GM21423 (cell line): ENCODE data around the gene ASIC4.

Experiments
- ATAC-seq: cut with Tn5 transposase; IDR thresholded peaks from one replicate; pipeline ENCODE4 v1.9.1; 2021; ENCODE audit warnings: mild to moderate bottlenecking, moderate library complexity; ENCODE audit not compliant: unreplicated experiment

Gene ASIC4

DNA sequence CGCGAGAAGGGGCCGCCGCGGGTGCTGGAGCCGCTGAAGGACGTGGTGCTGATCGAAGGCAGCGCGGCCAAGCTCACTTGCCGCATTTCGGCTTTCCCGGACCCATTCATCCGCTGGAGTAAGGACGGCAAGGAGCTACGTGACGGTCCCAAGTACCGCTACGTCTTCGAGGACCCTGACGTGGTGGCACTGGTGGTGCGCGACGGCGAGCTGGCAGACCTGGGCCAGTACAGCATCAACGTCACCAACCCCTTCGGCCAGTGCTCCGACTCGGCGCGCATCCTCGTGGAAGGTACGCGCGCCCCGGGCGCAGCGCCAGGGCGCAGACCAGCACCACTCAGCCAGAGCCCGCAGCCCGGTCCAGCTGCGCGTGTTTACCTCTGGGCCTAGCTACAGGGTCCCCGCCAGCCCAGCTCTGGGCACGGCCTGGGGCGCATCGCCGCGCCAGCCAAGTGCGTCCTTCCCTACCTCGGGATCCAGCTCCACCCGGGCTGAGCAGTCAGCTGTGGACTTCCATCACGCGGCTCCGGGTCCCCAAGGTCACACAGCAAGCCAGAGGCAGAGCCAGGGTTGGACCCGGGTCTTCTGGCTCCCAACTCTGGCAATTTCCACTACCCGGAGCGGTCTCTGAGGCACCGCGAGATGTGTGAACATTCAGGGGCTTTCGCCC lies 17.3 kb upstream of the ASIC4 start:
- no peak for ATAC-seq

DNA sequence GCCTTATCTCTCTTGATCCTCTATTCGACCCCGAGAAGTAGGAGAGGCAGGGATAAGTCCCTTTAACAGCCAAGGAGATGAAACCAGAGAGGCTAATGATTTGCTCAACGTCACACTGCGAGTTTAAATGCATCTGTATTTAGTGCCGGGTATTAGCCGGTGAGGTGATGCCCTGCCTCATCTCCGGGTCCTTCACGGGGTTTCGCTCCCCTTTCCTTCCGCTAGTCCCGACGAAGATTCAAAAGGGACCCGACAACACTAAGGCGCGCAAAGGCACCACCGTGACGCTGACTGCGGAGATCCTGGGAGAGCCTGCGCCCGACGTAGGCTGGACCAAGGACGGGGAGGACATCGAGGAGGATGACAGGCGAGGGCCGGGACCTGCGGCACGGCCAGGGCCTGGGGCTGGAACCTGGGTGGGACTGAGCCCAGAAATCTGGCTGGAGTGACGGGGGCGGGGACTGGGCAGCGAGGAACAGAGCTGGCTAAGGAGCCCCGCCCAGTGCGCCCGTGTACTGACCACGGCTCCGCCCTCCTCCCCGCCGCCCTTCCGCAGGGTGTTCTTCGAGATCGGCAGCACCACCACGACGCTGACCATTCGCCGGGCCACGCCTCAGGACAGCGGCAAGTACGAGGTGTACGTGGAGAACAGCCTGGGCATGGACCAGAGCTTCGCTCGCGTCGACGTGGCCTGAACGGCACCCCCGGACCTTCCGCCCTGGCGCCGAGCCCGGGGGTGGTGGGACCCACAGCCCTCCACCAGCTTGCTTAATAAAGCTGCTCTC lies 16.6 kb upstream of the ASIC4 start:
- ATAC-seq, result no peak

DNA sequence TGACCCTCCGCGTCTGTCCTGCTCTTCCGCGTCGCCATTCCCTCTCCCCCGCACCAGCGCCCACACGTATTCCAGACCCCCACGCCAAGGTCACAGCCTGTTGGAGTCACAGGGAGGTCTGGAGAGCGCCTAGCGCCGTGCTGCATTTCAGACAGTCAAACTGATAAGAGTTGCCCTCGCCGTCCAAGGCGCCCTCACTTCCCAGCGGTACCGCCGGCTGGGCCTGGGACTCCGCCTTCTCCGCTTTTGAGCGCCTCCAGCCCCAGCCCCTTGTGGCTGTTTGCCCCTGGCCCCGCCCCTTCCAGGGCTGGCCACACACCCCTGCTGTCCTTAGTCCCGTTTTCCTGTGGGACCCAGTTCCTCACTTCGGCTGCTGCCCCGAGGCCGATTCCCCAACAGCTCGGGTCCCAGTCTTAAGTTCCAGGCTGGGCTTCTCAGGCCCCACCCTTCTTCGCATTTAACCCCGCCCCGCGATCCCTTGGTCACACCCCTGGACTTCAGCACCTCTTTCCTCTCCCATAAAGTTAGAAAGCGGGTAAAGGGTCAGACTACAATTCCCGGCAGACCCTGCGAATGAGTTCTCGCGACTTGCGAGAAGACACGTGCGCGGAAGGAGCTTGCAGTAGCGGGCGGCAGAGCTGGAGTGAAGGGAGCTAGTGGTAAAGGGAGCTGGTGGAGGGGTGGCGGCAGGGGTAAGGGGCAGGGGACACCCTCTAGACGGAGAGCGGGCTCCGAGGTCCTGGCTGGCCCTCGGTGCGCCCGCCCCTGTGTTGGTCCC lies 15.8 kb upstream of the ASIC4 start, which contains the start of gene GMPPA:
Gene GMPPA (plus strand): TSS at position 612 of the 778 bp plus-strand sequence. CDS start 1,085 bp downstream, outside the sequence.
- peak; percentile 95 for ATAC-seq

DNA sequence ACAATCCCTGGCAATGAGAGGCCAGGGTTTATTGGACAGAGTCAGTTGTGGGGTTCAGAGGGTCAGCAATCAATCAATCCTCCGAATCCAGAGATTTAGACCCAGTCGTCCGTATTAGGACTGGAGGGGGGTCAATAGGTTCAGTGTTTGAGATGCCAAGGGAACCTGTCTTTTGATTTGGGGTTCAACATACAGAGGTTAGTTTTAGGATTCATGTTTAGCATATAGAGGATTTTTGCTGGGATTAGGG lies 15.3 kb upstream of the ASIC4 start:
- no peak for ATAC-seq

DNA sequence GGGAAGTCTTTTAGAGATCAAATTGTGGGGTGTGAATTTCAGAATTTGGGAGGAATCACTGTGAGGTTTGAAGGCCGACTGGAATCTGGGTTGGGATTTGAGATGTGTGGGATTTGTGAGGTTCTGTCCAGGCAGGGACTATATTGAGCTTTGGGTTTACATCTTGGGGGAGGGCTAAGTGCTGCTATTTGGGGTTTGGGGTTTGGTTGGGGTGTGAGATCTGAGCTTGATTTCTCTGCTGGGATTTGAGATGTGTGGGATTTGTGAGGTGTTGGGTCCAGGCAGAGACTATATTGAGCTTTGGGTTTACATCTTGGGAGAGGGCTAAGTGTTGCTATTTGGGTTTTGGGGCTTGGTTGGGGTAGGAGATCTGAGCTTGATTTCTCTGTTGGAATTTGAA lies 14.7 kb upstream of the ASIC4 start:
- ATAC-seq, result no peak

DNA sequence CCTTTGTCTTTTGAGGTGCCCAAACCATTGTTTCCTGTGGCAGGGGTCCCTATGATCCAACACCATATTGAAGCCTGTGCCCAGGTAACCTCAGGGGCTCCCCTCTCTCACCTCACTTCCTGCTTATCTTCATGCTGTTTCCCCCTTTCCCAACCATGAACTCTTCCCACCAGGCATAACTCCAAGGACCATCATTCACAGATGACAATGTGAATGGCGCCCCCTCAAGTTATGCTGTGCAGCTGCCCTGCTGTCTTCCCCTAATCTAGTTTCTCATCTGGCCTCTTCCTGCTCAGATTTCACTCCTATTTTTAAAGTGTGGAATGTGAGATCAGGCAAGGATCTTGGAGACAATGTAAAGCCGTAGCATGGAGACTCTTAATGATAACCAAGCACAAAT lies 14.1 kb upstream of the ASIC4 start:
- no peak for ATAC-seq

DNA sequence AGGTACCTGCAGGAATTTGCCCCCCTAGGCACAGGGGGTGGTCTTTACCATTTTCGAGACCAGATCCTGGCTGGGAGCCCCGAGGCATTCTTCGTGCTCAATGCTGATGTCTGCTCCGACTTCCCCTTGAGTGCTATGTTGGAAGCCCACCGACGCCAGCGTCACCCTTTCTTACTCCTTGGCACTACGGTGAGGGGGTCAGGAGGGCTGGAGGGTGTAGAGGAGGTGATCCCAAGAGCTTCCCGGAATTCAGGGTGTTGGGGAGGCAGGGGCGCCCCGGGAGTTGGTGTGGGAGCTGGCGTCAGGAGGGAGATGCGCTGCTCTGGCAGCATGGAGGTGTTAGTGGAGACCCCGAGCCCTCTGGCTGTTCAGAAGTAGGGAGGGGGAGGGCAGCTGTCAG lies 12.4 kb upstream of the ASIC4 start:
- ATAC-seq, result no peak

DNA sequence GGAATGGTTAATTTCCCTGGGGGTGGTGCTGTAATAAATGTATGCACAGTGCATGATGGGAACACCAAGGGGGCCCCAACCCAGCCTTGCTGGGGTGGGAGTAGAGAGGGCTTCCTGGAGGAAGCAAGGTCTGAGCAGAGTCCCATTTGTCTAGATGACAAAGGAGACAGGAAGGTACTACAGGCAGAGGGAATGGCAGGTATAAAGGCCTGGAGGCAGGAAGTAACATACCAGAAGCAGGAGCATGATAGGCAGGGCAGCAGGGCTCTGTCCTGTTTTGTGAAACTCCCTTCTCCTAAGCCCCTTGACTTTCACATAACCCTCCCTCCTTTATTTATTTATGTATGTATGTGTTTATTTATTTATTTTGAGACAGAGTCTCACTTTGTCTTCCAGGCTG lies 11.7 kb upstream of the ASIC4 start:
- ATAC-seq, result no peak

DNA sequence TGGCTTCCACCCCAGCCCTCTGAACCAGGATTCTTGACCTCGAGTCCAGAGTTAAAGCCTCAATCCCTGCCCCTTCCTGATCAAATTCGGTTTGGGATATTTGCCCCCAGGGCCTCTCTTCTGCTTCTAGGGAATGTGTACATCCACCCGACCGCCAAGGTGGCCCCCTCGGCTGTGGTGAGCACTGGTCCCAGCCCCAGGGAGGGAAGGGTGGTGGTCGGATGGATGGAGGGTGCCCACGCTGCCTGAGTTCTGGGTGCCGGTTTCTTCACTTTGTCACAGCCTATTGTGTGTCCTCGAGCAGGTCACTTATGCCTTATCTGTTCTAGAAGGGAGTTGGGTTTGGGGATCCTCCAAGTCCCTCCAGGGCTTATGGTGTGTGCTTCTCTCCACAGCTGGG lies 8.7 kb upstream of the ASIC4 start:
- ATAC-seq, result no peak

DNA sequence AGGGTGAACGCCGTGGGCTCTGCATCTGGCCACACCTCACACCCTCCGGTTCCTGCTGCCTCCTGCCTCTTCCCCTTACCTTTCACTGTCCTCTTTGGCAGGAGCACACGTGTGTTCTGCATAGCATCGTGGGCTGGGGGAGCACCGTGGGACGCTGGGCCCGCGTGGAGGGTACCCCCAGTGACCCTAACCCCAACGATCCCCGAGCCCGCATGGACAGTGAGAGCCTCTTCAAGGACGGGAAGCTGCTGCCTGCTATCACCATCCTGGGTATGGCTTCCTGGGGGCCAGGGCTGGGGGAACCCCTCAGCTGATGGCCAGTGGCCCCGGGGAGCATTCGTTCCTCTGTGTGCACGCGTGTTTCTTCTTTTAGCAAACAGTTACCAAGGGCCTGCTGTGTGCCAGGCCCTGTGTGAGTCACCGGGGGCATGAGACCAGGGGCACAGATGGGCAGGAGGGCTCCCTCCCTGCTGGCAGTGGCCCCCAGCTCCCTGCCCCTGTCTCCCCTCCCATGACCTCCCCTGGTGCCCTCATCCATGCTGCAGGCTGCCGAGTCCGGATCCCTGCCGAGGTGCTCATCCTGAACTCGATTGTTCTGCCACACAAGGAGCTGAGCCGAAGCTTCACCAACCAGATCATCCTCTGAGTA lies 8.0 kb upstream of the ASIC4 start:
- no peak for ATAC-seq

DNA sequence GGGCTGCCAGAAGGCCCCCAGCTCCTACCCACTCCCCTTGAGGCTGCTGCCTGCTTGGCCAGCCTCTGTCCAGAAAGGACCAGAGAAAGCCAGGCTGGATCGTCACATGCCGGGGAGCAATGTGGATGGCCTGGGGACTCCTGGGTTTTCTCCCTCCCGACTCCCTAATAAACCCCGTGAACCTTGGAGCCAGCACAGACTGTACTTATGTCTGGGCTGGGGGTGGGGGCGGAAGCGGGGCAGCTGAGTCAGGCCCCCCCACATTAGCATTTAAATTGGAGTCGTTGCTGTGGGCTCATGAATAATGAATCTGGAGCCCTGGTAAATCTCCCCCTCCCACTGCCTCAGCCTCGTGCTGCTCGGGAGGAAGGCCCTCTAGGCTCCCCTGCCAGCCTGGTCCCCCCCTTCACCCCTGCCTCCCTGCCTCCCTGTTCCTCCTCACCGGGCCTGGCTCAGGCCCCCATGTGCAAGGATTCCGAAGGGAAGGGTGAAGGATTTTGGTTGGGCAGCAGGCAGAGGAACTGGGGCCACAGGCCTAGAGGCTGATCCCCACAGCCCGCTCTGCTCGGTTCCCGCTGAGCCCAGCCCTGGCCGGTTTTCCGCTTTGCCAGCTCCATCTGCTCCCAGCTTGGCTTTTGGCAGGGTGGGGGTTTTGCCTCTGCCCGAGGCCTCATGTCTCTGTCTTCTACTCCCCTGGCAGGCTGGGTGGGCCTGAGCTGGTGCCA lies 7.3 kb upstream of the ASIC4 start:
- ATAC-seq, result no peak

DNA sequence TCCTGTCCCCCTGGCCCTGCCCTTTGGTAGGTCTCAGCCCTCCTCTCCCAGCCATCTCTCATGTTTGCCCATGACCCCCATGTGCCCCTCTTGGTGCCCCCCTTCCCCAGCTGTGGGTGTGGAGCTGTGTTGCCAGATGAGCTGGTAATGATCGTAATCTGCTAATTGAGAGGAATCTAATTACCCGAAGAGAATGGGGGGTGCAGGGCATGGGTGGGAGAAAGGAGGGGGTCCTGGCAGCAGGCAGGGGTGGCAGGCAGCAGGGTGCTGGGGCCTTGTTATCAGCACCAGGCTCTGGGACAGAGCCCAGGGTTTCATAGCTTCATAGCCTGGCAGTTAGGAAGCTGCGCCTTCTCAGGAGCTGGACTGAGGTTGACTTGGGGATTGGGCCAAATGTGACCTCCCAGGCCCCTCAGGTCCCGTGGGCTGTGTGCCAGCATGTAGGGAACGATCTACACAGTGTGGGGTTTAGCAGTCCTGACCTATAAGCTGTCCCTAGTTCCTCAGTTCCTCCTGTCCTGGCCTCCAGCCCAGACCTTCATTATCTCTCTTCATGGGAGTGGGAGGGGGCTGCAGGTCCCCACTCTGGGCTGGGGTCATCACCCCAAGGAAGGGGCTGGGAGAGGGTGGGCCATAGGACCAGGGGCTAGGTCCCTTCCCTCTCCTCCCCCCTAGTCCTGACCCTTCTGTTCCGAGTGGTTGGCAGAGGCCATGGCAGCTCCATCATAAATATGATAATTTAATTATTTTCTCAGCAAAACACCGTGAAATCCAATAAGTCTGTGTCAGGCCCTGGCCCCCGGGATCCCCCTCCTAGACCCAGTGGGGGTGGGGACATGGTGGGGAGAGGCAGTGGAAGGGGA lies 6.5 kb upstream of the ASIC4 start:
- ATAC-seq, result no peak

DNA sequence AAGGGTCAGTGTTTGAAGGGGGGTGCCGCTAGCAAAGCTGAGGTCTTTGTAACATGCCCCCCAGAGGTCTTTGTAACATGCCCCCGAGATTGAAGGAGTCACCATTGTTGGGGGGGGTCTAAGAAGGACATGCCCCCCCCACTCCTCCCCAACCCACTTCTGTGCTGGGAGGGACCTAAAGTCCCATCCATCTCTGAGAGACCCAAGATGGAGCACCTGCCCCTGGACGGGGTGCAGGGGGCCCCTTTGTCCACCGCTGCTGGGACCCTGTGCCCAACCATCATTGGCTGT lies 5.9 kb upstream of the ASIC4 start:
- ATAC-seq, result no peak

DNA sequence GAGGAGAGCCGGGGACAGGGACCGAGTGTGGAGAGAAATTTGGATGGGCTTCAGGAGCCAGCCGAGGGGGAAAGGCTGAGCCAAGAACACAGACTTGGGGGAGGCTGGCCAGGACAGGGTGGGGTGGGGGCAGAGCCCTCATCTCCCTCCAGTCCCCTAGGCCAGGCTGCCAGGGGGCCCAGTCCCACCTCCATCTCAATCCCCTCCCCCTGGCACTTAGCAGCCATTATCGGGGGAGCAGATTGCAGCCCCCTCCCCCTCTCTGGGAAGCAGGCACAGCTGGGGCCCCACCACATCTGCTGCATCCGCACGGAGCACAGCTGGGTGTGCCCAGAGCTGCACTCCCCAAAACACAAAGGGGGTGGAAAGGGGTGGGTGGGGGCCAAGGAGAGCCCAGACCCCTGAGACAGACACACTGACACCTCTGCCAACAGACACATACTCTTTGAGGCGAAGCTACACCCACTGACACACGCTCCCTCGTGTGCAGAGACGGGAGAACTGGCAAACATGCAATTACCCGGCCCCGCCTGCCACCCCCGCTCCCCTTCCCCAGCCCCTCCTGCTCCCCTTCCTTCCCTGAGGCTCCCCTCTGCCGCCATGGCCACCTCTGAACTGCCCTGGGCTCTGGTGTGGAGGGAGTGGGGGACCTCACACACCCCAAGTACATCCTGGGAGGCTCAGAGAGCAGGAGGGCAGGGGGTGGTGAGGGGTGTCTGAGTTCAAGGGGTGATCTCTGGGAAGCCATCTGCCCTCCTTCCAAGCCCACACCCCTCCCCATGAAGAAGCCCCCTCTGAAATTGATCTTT lies 5.1 kb upstream of the ASIC4 start:
- ATAC-seq, result no peak

DNA sequence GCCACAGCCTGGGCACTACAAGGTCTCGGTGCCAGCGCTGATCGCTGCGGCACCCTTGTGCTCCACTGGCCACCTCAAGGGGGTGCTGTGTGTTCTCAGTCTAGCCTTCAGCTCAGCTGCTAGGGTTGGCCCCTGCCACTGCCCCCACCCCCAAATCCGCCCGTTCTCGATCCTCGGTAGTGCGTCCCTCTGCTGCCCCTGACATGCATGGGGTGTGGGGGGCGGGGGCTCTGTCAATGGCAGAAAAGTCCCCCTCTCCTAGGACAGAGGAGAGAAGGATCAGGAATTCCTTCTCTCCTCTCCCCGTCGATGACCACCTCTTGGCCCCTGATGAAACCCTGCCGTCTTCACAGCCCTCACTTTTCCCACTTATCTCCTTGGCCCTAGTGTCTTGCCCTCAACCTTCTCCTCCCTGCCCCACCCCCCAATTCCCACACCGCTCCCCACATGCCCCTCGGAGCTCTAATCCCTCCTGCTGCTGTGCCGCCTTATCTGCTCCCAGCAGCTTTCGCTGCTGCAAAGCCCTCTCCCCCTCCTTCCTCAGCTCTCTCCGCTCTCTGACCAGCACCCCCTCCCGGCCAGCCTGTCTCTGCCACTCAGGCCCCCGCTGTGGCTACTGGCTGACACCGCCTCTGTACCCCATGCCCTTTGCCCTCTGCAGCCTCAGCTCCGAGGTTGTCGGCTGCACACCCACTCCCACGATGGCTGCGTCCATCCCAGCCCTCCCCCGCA lies 4.3 kb upstream of the ASIC4 start:
- ATAC-seq, result peak; percentile 42

DNA sequence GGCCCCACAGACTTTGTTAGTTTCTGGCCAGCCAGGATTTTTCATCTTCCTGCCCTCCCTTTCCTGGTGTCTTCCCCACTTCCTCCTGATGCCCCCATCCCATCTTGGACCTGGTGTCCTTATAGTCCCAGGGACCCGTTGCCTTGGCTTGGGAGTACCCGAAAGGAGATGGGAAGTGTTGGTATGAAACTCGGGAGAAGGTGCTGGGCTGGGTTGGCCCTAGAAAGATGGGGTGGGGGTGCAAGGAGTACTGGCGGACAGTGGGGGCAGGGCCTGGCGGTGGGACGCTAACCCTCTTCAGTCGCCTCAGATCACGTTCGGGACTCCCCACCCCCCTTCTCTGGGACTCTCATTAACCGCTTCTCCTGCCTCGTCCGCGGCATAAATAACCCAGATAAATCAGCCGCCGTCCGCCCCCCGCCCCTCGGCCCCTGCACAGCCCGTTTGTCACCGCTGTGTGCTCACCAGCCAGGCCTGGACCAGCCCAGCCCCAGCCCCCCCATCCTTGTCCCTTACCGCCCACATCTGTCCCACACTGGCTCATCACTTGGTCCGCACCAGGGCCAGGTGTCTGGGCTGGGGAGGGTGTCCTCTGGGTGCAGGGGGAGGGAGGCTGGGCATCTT lies 3.7 kb upstream of the ASIC4 start:
- ATAC-seq, result no peak

DNA sequence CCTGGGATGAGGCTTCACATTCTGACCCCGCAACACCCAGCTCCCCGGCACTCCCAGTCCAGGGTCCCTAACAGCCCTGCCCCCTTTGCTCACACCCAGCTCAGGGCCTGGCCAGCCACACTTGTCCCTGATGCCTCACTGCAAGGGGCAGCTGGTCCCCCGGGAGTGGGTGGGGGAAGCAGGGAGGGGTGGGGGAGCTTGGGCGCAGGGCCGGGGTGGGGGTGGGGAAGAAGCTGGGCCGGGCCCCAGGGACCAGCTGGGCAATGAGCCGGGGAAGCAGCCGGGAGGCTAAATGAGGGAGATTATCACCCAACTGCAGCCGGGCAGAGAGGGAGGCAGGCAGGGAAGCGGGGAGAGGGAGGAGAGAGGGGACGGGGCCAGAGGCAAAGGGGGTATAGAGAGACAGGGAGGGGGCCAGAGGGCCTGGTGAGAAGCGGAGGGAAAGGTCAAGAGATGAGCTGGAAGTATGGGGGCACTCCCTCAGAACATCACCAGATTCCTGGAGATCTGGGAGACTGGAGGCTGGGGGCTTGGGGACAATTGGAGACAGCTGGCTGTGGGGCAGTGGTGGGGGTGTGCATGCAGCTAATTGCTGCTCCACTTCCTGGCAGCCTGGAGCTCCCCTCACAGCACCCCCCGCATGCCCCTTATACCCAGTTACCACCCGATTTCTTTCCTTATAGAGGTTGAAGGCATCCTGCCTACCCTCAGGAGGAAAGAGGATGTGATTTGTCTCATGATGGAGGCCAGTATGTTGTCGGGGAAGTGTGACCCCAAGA lies 2.5 kb upstream of the ASIC4 start:
- ATAC-seq, result no peak
